GM12891 (cell line): ENCODE data around the gene PTPRJ.

Source experiments
- POLR2A ChIP-seq: IDR thresholded peaks from 2 replicates; pipeline ENCODE4 v1.6.1; 2011; ENCODE audit warnings: low read depth, low read length, control low read depth
- POLR2AphosphoS5 ChIP-seq: IDR thresholded peaks from 2 replicates; pipeline ENCODE4 v1.6.1; 2011; ENCODE audit warnings: low read depth, low read length, control low read depth
- POU2F2 ChIP-seq: IDR thresholded peaks from 2 replicates; pipeline ENCODE4 v1.6.1; 2011; ENCODE audit warnings: low read depth, mild to moderate bottlenecking, control low read depth, low read length, moderate library complexity
- TAF1 ChIP-seq: IDR thresholded peaks from 2 replicates; pipeline ENCODE4 v1.6.1; 2011; ENCODE audit warnings: low read depth, low read length, control low read depth

- no peak for TF ChIP-seq POLR2A
- TF ChIP-seq POU2F2: no peak
- TF ChIP-seq TAF1: no peak
- TF ChIP-seq POLR2AphosphoS5: no peak
These were observed 99.2 kb downstream of the PTPRJ start for GRCh38 chr11:48079596-48079995.
